ENCODE results near the gene DLX4. TPM values are rescaled to one million over a fixed set of nuclear protein-coding genes. Genes with fewer than 3 reads are reported as not detected.

DLX4 gene
- total RNA-seq, 1 donor from 2014 or later, result not detected

DNA sequence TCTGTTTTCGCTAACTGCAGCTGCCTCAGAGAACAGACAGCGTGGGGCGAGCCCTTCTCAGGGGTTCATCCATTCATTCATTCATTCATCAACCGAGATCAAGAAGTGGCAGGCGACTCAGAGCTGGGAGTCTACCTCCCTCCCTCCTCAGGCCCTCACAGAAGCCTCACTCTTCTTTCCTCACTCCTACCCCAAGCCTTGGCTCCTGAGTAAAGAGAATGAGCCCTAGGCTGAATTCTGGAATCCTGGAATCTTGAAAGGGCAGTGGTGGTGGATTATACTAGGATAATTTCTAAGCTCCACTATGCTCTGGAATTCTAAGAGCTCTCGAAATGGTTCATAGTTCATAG is 28.3 kb downstream of the DLX4 start:
- no peaks in the 10 kb centered on the region for H3K9me3 ChIP-seq (ENCODE audit: control insufficient read depth in 3 of 3, low read length in 3 of 3)
- H3K4me1 ChIP-seq (ENCODE audit: control insufficient read depth in 3 of 3, insufficient read depth in 3 of 3, low read length in 3 of 3), result peaks cover 18 to 39% (median 29%) of the 10 kb centered on the region in 3 donors
- H3K36me3 ChIP-seq (ENCODE audit: control insufficient read depth in 3 of 3, insufficient read depth in 3 of 3, low read length in 3 of 3), result no peaks in the 10 kb centered on the region
- H3K4me3 ChIP-seq (ENCODE audit: low read length in 3 of 3), result no peak overlapping the region
- H3K27me3 ChIP-seq (ENCODE audit: control insufficient read depth in 3 of 3, insufficient read depth in 3 of 3, low read length in 3 of 3), result peaks cover 73 to 86% (median 82%) of the 10 kb centered on the region in 3 donors
- H3K9ac ChIP-seq (ENCODE audit: low read depth in 1 of 3, low read length in 3 of 3), result no peak overlapping the region
- H3K27ac ChIP-seq (ENCODE audit: low read depth, low read length), result no peak overlapping the region

- no peaks in the 10 kb centered on the region for H3K36me3 ChIP-seq (ENCODE audit: control insufficient read depth in 3 of 3, insufficient read depth in 3 of 3, low read length in 3 of 3)
- H3K27me3 ChIP-seq (ENCODE audit: control insufficient read depth in 3 of 3, insufficient read depth in 3 of 3, low read length in 3 of 3), result peaks cover 71 to 79% (median 76%) of the 10 kb centered on the region in 3 donors
- H3K4me3 ChIP-seq (ENCODE audit: low read length in 3 of 3), result no peak overlapping the region
- H3K4me1 ChIP-seq (ENCODE audit: control insufficient read depth in 3 of 3, insufficient read depth in 3 of 3, low read length in 3 of 3), result peaks cover 18 to 35% (median 26%) of the 10 kb centered on the region in 3 donors
- no peak overlapping the region for H3K27ac ChIP-seq (ENCODE audit: low read depth, low read length)
- H3K9me3 ChIP-seq (ENCODE audit: control insufficient read depth in 3 of 3, low read length in 3 of 3), result no peaks in the 10 kb centered on the region
- no peak overlapping the region for H3K9ac ChIP-seq (ENCODE audit: low read depth in 1 of 3, low read length in 3 of 3)
Observed at GRCh38 chr17:49997773-49998703, 29.0 kb downstream of the DLX4 start.

GRCh38 chr17:49998836-49999511 is 30.0 kb downstream of the DLX4 start:
- no peak overlapping the region for H3K4me3 ChIP-seq (ENCODE audit: low read length in 3 of 3)
- H3K27ac ChIP-seq (ENCODE audit: low read depth, low read length), result no peak overlapping the region
- H3K36me3 ChIP-seq (ENCODE audit: control insufficient read depth in 3 of 3, insufficient read depth in 3 of 3, low read length in 3 of 3), result no peaks in the 10 kb centered on the region
- peaks cover 64 to 71% (median 70%) of the 10 kb centered on the region in 3 donors for H3K27me3 ChIP-seq (ENCODE audit: control insufficient read depth in 3 of 3, insufficient read depth in 3 of 3, low read length in 3 of 3)
- peaks cover 11 to 29% (median 21%) of the 10 kb centered on the region in 3 donors for H3K4me1 ChIP-seq (ENCODE audit: control insufficient read depth in 3 of 3, insufficient read depth in 3 of 3, low read length in 3 of 3)
- no peaks in the 10 kb centered on the region for H3K9me3 ChIP-seq (ENCODE audit: control insufficient read depth in 3 of 3, low read length in 3 of 3)
- H3K9ac ChIP-seq (ENCODE audit: low read depth in 1 of 3, low read length in 3 of 3), result no peak overlapping the region

DNA sequence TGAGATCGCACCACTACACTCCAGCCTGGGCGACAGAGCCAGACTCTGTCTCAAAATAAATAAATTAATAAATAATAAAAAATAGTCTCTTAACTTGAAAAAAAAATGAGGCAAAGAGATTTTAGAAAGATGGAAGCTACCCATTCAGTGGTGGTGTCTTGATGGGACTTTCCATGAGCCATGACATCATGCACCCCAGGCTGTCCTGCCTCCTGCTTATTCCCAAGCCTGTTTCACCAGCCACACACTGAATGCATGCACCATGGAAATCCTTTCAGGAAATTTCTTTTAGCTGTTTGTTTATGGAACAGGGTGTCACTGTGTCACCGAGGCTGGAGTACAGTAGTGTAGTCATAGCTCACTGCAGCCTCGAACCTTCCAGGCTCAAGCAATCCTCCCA is 34.9 kb downstream of the DLX4 start:
- Histone ChIP-seq H3K9me3 (ENCODE audit: control insufficient read depth in 3 of 3, low read length in 3 of 3) (peaks cover under 1% of the 10 kb centered on the region in 3 donors), H3K9ac (ENCODE audit: low read depth in 1 of 3, low read length in 3 of 3) (no peak overlapping the region), H3K4me1 (ENCODE audit: control insufficient read depth in 3 of 3, insufficient read depth in 3 of 3, low read length in 3 of 3) (no peaks in the 10 kb centered on the region), H3K4me3 (ENCODE audit: low read length in 3 of 3) (no peak overlapping the region), H3K27me3 (ENCODE audit: control insufficient read depth in 3 of 3, insufficient read depth in 3 of 3, low read length in 3 of 3) (peaks cover 33 to 35% (median 33%) of the 10 kb centered on the region in 3 donors), H3K36me3 (ENCODE audit: control insufficient read depth in 3 of 3, insufficient read depth in 3 of 3, low read length in 3 of 3) (no peaks in the 10 kb centered on the region), H3K27ac (ENCODE audit: low read depth, low read length) (no peak overlapping the region)

- H3K27ac ChIP-seq (ENCODE audit: low read depth, low read length), result no peak overlapping the region
- peaks cover 2 to 4% (median 3%) of the 10 kb centered on the region in 3 donors for H3K27me3 ChIP-seq (ENCODE audit: control insufficient read depth in 3 of 3, insufficient read depth in 3 of 3, low read length in 3 of 3)
- H3K9me3 ChIP-seq (ENCODE audit: control insufficient read depth in 3 of 3, low read length in 3 of 3), result peaks cover 3 to 5% (median 4%) of the 10 kb centered on the region in 3 donors
- no peak overlapping the region for H3K4me3 ChIP-seq (ENCODE audit: low read length in 3 of 3)
- H3K9ac ChIP-seq (ENCODE audit: low read depth in 1 of 3, low read length in 3 of 3), result no peak overlapping the region
- H3K36me3 ChIP-seq (ENCODE audit: control insufficient read depth in 3 of 3, insufficient read depth in 3 of 3, low read length in 3 of 3), result no peaks in the 10 kb centered on the region
- no peaks in the 10 kb centered on the region for H3K4me1 ChIP-seq (ENCODE audit: control insufficient read depth in 3 of 3, insufficient read depth in 3 of 3, low read length in 3 of 3)
Observed at GRCh38 chr17:50009282-50009681, 40.3 kb downstream of the DLX4 start.

- H3K36me3 ChIP-seq (ENCODE audit: control insufficient read depth in 3 of 3, insufficient read depth in 3 of 3, low read length in 3 of 3), result no peaks in the 10 kb centered on the region
- H3K9me3 ChIP-seq (ENCODE audit: control insufficient read depth in 3 of 3, low read length in 3 of 3), result peaks cover 3 to 5% (median 4%) of the 10 kb centered on the region in 3 donors
- H3K27ac ChIP-seq (ENCODE audit: low read depth, low read length), result no peak overlapping the region
- H3K27me3 ChIP-seq (ENCODE audit: control insufficient read depth in 3 of 3, insufficient read depth in 3 of 3, low read length in 3 of 3), result peaks cover 0 to 4% (median 0%) of the 10 kb centered on the region in 3 donors
- no peak overlapping the region for H3K9ac ChIP-seq (ENCODE audit: low read depth in 1 of 3, low read length in 3 of 3)
- no peak overlapping the region for H3K4me3 ChIP-seq (ENCODE audit: low read length in 3 of 3)
- H3K4me1 ChIP-seq (ENCODE audit: control insufficient read depth in 3 of 3, insufficient read depth in 3 of 3, low read length in 3 of 3), result no peaks in the 10 kb centered on the region
Observed at GRCh38 chr17:50013079-50013478, 44.1 kb downstream of the DLX4 start.

DNA sequence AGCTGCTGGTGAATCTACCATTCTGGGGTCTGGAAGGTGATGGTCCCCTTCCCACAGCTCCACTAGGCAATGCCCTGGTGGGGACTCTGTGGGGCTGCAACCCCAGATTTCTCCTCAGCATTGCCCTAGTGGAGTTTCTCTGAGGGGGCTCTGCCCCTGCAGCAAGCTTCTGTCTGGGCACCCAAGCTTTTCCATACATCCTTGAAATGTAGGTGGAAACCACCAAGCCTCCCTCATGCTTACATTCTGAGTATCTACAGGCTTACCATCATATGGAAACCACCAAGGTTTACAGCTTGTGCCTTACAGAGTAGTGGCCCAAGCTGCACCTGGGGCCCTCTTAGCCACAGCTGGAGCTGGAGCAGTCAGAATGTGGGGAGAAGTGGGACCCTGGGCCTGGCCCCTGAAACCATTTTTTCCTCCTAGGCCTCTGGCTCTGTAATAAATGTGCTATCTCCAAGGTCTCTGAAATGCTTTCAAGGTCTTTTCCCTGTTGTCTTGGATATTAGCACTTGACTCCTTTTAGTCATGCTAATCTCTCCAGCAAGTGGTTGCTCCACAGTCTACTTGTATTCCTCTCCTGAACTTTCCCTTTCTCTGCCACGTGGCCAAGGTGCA is 45.6 kb downstream of the DLX4 start:
- Histone ChIP-seq H3K9ac (ENCODE audit: low read depth in 1 of 3, low read length in 3 of 3) (no peak overlapping the region), H3K4me1 (ENCODE audit: control insufficient read depth in 3 of 3, insufficient read depth in 3 of 3, low read length in 3 of 3) (no peaks in the 10 kb centered on the region), H3K27ac (ENCODE audit: low read depth, low read length) (no peak overlapping the region), H3K4me3 (ENCODE audit: low read length in 3 of 3) (no peak overlapping the region), H3K27me3 (ENCODE audit: control insufficient read depth in 3 of 3, insufficient read depth in 3 of 3, low read length in 3 of 3) (no peaks in the 10 kb centered on the region), H3K36me3 (ENCODE audit: control insufficient read depth in 3 of 3, insufficient read depth in 3 of 3, low read length in 3 of 3) (no peaks in the 10 kb centered on the region), H3K9me3 (ENCODE audit: control insufficient read depth in 3 of 3, low read length in 3 of 3) (no peaks in the 10 kb centered on the region)

DNA sequence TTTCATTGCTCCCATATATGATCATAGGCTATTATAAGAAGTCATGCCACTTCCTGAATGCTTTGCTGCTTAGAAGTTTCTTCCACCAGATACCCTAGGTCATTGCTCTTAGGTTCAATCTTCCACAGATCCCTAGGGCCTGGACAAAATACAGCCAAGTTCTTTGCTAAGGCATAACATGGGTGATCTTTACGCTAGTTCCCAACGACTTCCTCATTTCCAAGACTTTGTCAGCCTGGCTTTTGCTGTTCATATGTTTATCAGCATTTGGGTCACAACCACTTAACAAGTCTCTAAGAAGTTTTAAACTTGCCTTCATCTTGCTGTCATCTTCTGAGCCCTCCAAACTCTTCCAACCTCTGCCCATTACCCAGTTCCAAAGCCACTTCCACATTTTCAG is 46.2 kb downstream of the DLX4 start:
- H3K4me1 ChIP-seq (ENCODE audit: control insufficient read depth in 3 of 3, insufficient read depth in 3 of 3, low read length in 3 of 3), result no peaks in the 10 kb centered on the region
- H3K4me3 ChIP-seq (ENCODE audit: low read length in 3 of 3), result no peak overlapping the region
- H3K27ac ChIP-seq (ENCODE audit: low read depth, low read length), result no peak overlapping the region
- H3K9me3 ChIP-seq (ENCODE audit: control insufficient read depth in 3 of 3, low read length in 3 of 3), result no peaks in the 10 kb centered on the region
- no peaks in the 10 kb centered on the region for H3K27me3 ChIP-seq (ENCODE audit: control insufficient read depth in 3 of 3, insufficient read depth in 3 of 3, low read length in 3 of 3)
- H3K36me3 ChIP-seq (ENCODE audit: control insufficient read depth in 3 of 3, insufficient read depth in 3 of 3, low read length in 3 of 3), result no peaks in the 10 kb centered on the region
- H3K9ac ChIP-seq (ENCODE audit: low read depth in 1 of 3, low read length in 3 of 3), result no peak overlapping the region

- H3K36me3 ChIP-seq (ENCODE audit: control insufficient read depth in 3 of 3, insufficient read depth in 3 of 3, low read length in 3 of 3), result no peaks in the 10 kb centered on the region
- no peak overlapping the region for H3K27ac ChIP-seq (ENCODE audit: low read depth, low read length)
- no peaks in the 10 kb centered on the region for H3K27me3 ChIP-seq (ENCODE audit: control insufficient read depth in 3 of 3, insufficient read depth in 3 of 3, low read length in 3 of 3)
- no peaks in the 10 kb centered on the region for H3K4me1 ChIP-seq (ENCODE audit: control insufficient read depth in 3 of 3, insufficient read depth in 3 of 3, low read length in 3 of 3)
- no peaks in the 10 kb centered on the region for H3K9me3 ChIP-seq (ENCODE audit: control insufficient read depth in 3 of 3, low read length in 3 of 3)
- H3K9ac ChIP-seq (ENCODE audit: low read depth in 1 of 3, low read length in 3 of 3), result no peak overlapping the region
- H3K4me3 ChIP-seq (ENCODE audit: low read length in 3 of 3), result no peak overlapping the region
Observed at GRCh38 chr17:50018909-50019308, 49.9 kb downstream of the DLX4 start.
